GM18858 (cell line): ENCODE measurements around the gene ENKD1.

Source experiments
- ATAC-seq: cut with Tn5 transposase; IDR thresholded peaks from one replicate; pipeline ENCODE4 v1.9.1; 2021; ENCODE audit not compliant: unreplicated experiment

ENKD1 gene

DNA sequence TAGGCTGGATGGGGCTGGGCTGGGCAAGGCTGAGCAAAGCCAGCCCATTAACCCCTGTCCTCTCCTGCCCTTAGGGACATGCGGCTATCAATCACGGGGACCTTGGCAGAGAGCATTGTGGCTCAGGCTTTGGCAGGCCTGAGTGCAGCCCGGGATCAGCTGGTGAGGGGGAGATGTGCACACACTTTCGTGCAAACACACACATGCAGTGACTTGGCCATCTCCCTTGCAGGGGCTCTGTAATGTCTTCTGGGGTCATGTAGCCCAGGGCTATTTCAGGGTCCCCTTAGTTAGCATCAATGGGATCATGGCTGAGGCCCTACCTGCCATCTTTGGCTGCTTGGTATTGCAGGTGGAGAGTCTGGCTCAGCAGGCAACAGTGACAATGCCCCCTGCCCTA, 14.7 kb downstream of the ENKD1 start:
- no peak for ATAC-seq

DNA sequence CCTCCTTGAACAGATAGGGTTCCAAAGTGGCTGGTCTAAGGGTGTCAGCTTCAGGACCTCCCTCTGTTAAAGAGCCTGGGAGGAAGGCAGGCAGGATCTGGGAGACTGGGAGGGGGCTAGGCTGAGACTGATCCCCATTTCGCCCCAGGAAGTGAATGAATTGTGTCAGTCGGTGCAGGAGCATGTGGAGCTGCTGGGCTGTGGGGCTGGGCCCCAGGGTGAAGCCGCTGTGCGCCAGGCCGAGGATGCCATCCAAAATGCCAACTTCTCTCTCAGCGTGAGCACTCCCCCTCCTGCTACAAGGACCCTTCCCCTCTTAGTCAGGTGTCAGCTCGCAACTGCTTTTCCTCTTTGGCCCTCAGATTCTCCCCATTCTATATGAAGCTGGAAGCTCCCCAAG, 15.5 kb downstream of the ENKD1 start:
- no peak for ATAC-seq

DNA sequence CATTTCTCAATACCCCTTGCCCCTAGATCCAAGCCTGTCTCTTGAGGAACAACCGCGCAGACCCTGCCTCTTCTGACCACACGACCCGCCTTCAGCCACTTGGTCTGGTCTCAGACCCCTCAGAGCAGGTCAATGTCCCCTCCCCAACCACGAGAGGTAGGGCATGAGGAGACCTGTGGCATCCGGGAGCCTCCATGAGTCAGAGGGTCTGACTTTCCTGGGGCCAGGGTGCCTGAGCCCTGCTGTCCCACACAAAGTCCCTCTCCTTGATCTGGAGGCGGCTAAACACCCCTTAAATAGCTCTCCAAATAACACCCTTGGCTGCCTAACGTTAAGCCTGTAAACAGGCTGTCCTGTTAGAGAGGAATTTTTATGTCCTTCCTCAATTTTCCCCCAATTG, 16.5 kb downstream of the ENKD1 start:
- no peak for ATAC-seq

DNA sequence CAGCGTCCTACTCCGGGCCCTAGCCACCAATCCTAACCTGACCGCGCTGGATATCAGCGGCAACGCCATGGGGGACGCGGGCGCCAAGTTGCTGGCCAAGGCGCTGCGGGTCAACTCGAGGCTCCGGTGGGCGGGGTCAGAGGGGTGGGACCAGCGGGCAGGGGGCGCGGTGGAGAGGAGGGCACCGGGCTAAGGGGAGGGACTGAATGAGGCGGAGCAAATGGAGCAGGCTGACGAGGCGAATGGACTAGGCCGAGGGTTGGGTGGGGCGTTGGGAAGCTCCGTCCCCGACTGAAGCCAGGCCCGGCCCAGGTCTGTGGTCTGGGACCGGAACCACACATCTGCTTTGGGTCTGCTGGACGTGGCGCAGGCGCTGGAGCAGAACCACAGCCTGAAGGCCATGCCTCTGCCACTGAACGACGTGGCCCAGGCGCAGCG, 17.0 kb downstream of the ENKD1 start:
- ATAC-seq, result no peak

DNA sequence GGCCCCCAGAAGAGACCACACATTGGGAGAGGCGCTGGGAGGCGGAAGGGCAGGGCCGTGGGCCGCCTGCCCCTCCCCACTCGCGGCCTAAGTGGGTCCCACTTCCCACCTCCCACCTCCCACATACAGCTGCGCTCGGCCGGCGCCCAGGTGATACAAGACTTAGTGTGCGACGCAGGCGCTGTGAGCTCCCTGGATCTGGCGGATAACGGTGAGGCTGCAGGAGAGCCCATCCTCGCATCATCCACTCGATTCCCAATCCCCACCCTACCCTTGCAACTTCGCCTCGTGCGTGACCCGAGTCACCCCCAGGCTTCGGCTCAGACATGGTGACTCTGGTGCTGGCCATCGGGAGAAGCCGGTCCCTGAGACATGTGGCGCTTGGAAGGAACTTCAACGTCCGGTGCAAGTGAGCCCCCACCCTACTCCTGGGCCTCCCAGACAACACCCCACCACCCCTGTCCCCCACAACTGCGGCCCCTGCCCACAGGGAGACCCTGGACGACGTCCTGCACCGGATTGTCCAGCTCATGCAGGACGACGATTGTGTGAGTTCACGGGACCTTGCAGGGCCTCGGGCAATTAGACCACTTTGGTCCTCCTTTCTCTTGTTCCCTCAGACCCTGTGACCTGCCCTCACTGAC, 17.7 kb downstream of the ENKD1 start:
- ATAC-seq, result no peak

DNA sequence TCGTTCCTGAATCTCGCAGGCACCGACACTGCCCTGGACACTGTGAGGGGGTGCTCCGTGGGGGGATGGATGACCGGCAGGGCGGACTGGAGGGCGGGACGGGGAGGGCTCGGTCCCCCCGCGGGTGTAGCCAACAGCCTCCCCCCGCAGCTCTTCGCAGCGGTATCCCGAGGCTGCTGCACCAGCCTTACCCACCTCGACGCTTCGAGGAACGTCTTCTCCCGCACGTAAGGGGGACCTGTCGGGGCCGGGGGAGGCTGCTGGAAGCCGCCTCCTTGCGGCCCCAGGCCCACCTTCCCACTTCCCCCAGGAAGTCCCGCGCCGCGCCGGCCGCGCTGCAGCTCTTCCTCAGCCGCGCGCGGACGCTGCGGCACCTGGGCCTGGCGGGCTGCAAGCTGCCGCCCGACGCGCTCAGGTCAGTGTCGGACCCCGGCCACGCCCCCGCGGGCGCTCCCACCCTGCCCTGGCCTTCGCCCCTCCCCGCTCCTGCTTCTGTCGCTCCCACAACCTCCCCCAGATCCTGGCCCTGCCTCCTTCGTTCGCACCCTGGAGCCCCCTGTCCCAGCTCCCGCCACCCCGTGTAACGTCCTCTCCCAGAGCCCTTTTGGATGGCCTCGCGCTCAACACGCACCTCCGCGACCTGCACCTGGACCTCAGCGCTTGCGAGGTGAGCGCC, 18.3 kb downstream of the ENKD1 start:
- ATAC-seq, result no peak

DNA sequence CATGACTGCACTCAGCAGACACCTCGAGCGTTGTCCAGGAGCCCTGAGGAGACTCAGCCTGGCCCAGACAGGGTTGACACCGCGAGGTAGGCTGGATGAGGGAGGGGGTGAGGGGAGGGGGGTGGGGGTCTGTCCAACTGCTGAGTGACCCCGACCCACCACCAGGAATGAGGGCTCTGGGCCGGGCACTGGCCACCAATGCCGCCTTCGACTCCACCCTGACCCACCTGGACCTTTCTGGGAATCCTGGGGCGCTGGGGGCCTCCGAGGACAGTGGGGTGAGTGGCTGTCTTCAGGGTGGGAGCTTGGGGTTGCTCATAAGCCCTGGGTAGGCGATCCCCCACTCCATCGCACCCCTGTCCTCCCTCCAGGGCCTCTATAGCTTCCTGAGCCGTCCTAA, 18.9 kb downstream of the ENKD1 start:
- no peak for ATAC-seq

DNA sequence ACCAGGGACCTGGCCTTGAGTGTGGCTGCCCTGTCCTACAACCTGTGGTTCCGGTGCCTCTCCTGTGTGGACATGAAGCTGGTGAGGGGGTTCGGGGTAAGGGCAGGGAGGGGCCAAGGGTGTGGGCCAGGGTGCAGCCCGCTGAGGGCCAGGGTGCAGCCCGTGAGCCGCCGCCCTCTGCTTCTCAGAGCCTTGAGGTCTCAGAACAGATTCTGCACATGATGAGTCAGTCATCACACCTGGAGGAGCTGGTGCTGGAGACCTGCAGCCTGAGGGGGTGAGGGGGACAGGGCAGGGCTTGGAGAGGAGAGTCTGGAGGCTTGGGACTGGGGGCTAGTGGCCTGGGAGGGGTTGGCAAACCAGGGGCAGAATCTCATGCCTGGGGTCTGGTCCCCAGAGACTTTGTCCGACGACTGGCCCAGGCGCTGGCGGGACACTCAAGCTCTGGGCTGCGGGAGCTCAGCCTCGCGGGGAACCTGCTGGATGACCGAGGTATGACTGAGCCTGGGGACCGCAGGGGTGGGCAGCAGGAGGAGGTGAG, 19.4 kb downstream of the ENKD1 start:
- ATAC-seq, result no peak

DNA sequence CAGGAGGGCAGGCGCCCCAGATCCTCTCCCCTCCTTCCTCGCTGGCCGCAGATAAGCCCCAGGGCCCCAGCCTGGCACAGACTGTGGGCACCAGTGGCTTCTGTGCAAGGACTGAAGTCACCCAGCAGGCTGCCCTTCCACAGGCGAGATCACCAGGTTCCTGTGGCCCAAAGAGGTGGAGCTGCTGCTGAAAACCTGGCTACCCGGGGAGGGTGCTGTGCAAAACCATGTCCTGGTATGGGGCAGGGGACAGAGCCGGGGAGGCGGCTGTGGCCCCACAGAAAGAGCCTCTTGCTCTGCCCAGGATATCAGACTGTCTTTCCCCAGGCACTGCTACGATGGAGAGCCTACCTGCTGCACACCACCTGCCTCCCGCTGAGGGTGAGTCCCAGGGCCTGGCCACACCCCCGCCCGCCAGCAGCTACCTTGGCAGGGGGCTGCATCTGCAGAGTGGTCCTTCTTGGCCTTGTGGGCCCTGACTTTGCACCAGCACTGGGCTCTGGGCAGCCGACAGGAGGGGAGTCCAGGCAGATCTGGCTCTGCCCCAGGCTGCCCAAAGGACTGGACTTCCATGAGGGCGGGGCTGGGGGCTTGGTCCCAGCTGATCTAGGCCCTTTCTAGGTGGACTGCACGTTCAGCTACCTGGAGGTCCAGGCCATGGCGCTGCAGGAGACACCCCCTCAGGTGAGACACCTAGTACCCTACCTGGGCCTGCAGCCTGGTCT, 21.0 kb downstream of the ENKD1 start:
- ATAC-seq, result no peak

DNA sequence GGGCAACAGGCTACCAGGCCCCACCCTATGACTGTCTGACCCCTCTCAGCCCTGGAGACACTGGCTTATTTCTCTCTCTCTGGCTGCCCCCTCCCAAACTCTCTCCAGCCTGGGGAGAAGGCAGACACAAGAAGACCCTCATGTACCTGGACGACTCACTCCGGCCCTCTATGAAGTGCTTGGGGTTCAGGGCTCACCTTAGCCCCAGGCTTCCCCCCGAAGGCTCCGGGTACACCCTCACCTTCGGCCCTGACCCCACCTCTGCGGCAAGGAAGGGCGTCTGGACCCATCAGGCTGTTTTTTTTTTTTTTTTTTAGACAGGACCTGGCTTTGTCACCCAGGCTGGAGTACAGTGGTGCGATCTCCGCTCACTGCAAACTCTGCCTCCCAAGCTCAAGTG, 22.5 kb downstream of the ENKD1 start:
- ATAC-seq, result no peak

DNA sequence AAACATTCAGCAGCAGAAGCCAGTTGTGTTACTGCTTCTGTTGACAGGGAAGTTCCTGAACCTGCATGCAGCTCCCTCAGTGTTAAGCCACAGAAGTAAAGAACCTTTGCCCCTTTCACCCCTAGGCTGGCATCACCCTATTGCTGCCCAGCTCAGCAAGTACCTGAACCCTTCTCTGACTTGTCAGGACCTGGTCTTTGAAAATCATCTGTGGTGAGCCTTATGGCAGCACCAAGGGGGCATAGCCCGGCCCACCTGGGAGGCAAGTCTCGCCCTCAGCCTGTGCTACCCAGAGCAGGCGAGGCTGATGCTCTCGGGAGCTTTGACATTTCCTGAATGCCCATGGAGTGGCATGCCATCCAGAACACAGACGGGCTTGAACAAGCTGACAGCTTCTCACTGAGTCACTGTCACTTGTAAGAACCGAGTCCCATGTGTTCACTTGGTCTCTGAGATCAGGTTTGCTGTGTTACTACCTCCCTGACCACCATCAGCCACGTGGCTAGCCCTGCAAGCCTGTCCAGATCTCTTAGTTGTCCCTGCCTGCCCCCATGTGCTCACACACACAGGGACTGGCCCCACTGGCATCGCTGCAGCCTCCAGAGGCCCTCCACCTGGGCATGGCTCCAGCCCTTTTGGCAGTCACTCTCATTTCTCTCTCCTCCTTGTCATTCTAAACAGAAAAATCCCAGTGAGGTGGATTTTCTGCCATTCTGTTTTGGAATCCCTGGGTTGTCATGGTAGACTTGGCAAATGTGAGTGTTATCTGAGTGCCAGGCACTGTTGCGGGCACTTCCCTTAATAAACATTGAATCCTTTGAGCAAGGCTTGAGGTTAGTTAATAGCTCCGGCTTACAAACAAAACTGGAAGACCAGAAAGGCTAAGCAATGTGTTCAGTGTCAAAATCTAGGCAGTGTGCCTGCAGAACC, 24.5 kb downstream of the ENKD1 start:
- no peak for ATAC-seq

DNA sequence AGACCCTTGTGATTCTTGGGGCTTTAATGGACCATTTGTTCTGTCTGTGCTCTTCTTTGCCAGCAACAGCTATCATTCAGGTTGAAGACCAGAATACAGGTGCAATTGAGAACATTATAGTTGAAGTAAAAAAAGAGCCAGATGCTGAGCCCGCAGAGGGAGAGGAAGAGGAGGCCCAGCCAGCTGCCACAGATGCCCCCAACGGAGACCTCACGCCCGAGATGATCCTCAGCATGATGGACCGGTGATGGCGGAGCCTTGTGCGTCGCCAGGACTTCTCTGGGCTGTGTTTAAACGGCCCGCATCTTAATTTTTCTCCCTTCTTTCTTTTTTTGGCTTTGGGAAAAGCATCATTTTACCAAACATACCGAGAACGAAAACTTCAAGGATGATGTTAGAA, 28.9 kb downstream of the ENKD1 start:
- no peak for ATAC-seq

DNA sequence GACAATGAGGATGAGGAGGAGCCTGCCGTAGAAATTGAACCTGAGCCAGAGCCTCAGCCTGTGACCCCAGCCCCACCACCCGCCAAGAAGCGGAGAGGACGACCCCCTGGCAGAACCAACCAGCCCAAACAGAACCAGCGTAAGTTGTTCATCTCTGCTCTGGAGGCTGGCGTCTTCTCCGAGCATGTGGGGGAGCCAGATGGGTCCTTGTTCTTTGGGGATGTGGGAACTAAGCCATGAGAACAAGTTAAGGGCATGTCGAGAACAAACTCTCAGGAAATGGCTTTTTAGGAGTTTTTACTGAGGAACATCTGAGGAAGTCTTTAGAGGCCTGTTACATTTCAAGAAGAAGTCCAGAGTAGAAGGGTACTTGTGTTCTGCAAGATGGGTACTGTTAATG, 29.8 kb downstream of the ENKD1 start:
- ATAC-seq, result no peak

DNA sequence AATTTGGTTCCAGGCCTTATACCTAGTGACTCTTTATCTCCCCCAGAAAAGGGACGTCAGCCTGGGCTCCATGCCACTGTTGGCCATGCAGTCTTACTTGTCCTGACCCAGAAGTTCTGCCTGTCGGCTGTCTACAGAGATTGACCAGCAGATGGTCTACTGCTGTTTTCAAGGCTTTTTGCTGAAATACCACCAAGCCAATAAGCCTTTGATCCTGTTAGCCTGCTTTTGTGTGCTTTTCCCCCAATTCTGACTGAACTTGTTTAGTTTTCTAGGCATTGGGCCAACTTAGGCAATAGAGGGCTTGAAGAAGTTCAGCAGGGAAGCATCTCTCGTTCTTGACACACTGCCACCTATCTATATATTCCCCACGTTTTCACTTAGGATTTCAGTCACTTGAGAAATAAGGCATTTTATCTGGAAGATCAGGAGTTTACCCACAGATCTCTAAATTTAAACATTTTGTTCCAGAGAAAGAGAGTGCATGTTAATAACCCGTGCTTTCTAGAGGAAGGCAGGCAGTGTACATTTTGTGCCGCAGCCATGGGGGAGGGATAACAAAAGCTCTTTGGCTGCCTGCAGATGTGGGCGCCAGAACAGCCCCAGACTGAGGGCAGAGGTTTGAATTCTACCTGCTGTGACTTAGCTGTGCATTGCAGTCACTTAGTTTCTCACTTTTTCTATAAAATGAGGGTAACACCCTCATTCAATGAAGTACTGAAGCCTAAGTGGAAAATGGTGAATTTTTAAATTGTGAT, 34.0 kb downstream of the ENKD1 start:
- ATAC-seq, result no peak

DNA sequence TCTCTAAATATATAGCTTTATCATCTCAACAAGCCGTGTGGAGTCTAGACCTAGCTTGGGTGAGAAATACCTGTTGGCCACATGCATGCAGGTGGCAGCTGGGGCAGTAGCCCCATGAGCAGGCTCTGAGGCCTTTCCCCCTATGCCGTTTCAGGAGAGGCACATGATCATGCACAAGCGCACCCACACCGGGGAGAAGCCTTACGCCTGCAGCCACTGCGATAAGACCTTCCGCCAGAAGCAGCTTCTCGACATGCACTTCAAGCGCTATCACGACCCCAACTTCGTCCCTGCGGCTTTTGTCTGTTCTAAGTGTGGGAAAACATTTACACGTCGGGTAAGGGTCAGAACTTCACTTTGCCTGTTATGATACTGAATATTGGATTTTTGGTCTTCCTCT, 38.3 kb downstream of the ENKD1 start:
- no peak for ATAC-seq

DNA sequence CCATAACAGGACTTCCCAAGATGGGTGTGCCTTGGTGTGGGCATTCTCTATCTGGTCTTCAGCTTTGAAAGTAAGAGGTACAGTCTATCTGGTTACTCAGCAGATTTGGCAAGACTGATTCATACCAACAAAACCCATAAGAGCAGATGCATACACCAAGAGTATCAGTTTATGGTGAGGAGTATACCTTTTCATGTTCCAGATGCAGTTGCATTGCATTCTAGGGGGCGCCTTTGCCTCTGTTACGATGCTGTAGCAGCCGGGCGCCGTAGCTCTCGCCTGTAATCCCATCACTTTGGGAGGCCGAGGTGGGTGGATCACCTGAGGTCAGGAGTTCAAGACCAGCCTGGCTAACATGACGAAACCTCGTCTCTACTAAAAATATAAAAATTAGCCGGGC, 52.7 kb downstream of the ENKD1 start:
- no peak for ATAC-seq
